HG03095 (cell line): ENCODE data around the gene SIX4.

ENCODE experiments used
- ATAC-seq: cut with Tn5 transposase; IDR thresholded peaks from one replicate; pipeline ENCODE4 v1.9.1; 2021; ENCODE audit warnings: moderate library complexity; ENCODE audit not compliant: unreplicated experiment

Gene SIX4

GRCh38 chr14:60662982-60663381, 61.2 kb downstream of the SIX4 start:
- no peak for ATAC-seq

DNA sequence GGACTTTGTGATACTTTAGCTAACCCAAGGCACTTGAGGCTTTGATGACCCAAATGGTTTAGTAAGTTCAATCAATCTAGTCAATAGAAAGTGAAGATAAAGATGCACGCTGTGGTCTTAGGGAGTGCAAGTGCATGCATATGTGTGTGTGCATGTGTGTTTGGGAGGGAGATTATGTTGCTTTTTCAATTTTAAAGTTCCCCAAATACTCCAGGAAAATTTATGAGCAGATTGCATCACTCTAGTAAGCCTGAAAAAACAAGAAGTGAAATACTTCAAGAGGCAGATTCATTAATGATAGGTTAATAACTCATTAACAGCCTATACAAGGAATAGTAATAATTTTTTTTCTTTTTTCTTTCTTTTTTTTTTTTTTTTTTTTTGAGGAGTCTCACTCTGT, 62.4 kb downstream of the SIX4 start:
- ATAC-seq = no peak
